NCI-H2107 treated with DMSO at 0.1 percent for 48 hours (cell line): ENCODE measurements around the gene ALK.

Experiments used
- DNase-seq: peaks from one replicate; lab custom pipeline; 2025; ENCODE audit not compliant: unreplicated experiment; lab: John Stamatoyannopoulos, UW

The ALK gene

GRCh38 chr2:29544917-29545316 is 376.5 kb downstream of the ALK start:
- DNase-seq, result no peak

GRCh38 chr2:29544031-29544430 is 377.4 kb downstream of the ALK start:
- DNase-seq, result no peak

GRCh38 chr2:29535188-29535587 is 386.2 kb downstream of the ALK start:
- no peak for DNase-seq

DNA sequence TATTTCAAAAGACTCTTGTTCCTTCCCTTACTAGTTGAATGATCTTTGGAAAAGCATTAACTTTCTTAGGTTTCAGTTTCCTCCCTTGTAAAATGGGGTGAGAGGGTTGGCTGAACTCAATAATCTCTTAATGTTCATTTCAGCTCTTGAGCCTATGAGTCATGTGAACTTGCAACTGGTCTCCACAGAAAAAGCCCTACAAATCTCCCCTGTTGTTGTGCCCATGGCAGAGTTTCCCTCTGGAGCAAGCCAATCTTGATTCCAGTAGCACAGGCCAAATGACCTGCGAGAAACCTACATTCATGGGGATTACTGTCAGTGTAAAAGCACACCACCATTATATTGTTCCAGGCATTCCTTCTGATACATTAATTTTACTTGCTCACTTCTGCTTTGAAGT is 388.9 kb downstream of the ALK start:
- no peak for DNase-seq

DNA sequence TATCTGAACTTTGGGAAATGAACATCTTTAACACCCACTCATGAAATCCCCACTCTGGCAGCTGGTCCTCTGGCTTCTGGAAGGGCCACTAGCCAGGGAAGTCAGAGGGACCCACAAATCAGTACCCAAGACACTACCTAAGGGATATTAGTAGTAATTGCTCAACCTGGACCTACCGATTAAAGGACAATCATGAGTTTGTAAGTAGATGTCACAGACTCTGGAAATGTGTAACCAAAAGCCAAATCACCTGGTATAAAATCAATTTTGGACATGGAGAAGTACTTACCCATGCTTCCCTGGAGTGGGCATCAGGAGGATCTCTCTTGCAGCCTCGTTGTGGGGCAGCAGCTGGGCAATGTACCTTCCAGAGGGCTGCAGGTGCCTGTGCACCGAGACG is 389.8 kb downstream of the ALK start:
- no peak for DNase-seq

GRCh38 chr2:29530281-29530680 is 391.1 kb downstream of the ALK start:
- DNase-seq, result no peak

DNA sequence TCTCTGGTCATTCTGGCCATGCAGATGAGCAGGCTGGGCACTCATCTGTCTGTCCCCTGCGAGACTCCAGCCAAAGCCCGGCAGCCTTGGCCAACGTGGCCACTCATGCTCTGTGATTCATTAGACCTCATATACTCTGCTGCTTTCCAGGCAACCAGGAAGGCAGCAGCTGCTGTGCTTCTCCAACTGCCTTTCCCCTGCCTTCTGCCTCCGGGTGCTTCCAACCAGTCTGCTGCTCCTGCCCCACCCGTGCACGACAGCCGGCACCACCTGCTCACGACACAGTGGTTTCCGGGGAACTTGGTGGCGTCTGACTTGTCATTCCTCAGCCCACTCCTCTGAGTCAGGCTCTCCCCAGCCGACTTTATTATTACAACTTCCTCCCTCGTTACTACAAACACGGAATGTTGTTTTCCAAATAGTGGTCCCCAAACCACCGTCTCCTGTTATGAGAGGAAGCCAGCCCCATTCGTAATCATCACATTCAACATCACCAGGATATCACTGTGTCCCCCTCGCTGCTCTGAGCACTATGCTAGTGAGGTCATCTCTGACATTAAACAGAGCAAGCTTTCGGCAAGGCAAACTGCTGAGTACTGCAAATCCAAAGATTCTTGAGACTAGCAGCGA is 392.4 kb downstream of the ALK start:
- no peak for DNase-seq

- no peak for DNase-seq
These were observed 393.0 kb downstream of the ALK start for GRCh38 chr2:29528371-29528770.

DNA sequence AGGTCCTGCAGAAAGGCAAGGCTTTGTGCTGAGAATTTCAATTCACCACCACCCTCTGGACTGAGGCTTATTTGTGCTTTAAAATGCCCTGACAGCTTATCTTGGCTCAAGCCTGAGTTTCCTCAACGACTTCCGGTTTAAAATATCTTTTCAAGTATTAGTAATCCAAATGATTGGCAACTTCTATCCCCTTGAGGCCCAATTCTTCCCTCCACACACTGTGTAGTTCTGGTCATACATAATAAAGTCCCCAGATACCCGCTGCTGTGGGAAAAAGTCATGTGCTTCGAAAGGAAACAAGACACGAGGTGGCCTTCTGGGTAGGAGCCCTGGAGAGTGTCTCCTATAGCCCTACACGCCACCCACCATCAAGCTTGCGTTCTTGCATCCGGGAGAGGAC is 393.4 kb downstream of the ALK start:
- DNase-seq, result no peak

DNA sequence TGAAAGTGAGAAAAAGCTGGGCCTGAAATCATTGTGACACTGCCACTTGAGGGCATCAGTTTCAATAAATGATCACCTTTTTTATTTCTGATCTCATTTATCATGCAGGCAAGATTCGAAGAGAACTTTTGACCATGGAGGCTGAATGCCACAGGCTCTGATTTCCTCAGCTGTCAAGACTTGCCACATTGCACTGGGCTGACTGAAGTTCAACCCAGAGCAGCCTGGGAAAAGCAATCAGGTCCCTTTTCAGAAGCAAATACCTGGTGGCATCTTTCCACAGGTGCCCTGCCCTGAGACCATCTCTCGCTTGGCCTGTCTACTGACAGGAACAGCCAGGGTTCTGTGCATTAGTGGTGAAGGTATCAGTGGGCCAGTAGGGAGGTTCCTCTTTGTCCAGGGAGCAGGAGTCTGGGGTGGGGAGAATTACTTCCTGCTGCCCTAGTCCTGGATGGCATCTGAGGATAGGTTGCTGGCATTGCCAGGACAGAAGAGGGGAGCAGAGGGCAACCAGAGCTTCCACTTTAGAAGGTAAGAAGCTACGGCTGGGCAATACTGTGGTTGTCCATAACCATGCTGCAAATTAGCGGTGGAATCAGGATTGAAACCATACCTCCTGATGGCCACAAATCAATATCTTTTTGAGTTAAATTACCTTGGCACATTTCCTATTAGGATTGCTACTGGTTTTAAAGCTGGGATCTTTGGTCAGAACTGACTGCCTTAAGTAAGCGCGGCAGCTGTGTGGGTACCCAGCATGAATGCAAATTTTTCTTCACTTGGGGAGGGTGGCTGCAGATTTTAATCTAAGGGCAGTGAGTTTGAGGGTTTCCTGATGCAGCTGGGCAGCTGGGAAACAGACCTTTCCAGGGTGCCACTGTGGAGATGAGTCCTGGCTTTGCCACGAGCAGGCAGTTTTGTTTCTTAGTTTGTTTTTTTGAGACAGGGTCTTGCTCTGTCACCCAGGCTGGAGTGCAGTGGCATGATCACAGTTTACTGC is 394.5 kb downstream of the ALK start:
- no peak for DNase-seq

DNA sequence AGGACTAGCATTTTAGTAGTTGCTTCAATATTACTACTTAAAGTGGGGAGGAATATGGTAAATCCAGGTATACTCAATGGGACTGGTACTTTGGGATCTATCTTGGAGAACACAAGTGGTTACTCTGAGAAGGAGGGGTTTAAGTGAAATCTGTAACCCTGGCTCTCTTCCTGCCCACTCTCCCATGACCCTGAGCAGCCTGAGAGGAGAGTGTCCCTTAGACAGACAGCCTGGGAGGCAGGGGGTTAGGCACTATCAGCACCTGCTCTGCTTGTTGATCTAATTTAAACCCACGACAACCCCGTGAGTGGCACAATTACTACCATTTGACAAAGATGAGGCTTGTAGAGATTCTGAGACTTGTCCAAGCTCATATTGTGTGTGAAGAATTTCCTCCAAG is 395.5 kb downstream of the ALK start:
- DNase-seq, result no peak

DNA sequence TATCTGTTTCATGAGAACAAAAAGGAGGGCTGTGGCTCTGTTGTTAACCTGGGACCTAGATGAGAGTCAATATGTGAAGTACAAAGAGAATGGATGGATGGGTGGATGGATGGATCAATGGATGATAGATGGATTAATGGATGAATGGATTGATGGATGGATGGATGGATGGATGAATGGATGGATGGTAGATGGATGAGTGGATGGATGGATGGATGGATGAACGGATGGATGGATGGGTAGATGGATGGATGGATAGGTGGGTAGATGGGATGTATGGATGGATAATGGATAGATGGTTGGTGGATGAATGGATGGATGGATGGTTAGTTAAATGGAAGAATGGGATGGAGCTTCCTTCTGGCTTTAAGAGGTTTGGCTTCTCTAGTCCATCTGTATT is 396.7 kb downstream of the ALK start:
- DNase-seq, result no peak

DNA sequence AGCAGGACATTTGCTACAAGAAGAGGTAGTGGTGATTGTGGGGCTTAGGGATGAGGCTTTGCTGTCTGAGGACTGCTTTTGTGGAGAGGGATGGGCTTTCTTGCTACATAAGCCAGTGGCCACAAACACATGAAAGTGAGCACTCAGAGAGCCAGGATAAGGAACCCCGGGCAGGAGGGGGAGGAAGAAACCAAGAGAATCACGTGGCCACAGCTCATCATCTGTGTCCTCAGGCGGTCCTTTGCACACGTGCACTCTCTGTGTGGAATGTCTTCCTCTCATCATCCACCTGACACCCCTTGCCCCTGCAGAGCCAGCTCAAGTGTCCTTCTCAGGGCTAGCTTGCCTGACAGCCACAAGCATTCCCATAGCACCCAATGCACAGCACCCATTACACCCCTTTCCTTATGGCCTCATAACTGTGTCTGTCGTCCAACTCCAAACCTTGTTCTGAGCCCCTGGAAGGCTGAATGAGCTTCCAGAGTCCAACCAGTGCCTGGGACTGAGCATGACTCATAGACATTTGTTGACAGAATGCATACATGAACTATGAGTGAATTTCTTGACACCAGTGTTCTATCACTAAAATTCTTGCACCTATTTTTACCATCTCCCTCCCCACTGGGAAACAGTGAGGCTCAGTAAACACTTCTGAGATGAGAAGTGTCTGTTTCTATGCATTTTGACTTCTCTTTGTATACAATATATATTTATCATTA is 398.3 kb downstream of the ALK start:
- no peak for DNase-seq

- DNase-seq, result no peak
These were observed 401.4 kb downstream of the ALK start for GRCh38 chr2:29520001-29520400.

DNA sequence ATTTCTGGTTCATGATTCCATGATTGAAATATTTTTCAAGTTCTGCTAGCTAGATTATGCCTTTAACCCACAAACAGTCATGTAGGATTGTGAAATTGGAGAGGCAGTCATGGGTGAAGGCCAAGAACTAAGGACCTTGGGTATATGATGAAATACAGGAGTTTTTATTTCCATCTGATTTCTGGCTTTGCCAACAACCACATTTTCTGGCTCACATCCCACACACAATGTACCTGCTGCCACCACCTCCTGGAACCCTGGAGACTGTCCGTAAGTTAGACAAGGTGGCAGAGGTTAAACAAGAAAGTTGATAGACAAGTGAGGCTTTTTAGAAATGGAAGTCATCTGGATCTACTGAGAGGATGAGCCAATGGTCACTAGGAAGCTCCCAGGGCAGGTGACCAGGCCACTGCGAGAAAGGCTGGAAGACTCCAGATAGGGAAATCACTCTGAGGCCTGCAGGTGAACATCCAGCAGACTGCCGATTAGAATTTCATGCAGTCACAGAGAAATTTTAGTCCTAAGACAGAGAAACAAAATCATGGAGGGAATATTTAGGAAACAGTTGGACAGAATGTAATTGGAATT is 402.0 kb downstream of the ALK start:
- no peak for DNase-seq

DNA sequence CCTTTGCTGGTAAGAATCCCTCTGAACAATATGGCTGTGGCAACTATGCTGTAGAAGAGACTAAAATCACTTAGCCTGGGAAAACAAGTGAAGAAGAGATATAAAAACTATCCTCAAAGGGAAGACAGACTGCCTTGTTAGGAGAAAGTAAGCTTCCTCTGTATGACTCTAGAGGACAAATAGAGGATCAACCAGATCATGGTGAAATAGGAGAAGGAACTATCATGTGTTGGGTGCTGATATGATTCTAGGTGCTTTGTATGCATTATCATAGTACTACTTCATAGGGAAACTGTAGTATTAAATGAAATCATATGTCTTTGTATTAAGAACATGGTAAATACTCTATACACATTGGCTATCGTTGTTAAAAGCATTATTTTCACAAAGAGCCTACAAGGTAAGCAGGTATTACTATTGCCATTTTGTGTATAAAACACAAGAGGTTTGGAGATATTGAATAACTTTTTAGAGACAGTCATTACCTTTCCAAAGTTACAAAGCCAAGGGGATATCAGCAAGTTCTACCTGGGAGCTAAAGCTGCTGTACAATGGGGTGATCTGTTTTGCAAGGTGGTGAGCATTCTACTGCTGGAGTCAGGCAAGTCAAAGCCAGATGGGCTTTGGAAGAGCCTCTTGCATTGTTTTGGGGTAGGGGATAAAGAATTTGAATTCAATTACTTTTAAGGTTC is 402.6 kb downstream of the ALK start:
- DNase-seq, result no peak

GRCh38 chr2:29518010-29518409 is 403.4 kb downstream of the ALK start:
- no peak for DNase-seq

- no peak for DNase-seq
These were observed 404.0 kb downstream of the ALK start for GRCh38 chr2:29517413-29517812.

- no peak for DNase-seq
These were observed 404.6 kb downstream of the ALK start for GRCh38 chr2:29516767-29517166.

DNA sequence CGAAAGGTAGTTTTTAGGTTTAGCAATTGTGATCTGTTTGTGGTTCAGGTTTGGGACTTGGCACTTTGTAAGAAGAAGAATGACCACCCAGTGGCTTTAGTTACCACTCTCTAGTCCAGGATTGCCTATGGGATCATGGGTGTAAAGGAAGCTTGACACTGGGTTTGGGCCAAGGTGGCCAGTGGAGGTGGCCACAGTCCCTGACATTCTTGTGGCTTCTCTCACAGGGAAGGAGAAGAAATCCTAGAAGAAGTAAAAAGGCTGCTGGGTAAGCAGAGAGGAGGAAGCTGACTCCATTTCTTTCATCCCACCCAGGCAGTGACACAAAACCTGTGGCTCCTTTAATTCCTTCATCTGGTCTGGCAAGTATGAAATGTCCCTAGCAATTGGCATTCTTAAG is 411.5 kb downstream of the ALK start:
- DNase-seq, result no peak

DNA sequence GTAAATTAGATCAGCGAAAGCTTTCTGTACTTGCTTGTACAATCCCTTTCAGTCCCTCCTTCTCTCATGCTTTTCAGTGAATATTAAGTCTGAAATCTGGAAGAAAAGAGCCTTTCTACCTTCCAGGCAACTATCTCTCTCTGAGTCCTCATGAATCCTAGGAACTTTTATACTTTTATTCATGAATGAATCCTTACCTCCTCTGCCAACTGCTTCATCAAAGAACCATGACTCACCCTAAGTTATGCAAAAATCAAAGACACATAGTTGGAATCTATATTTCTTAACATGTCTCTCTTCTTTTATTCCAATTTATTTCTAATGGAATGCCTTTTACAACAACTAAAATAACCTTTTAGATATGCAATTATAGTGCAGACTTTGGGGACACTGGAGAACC is 412.0 kb downstream of the ALK start:
- DNase-seq, result no peak
